Natural killer cell (primary cell): ENCODE results near the gene PPP1R13B. TPM values are rescaled to one million over a fixed set of nuclear protein-coding genes. Genes with fewer than 3 reads are reported as not detected.
"Not testable (repeated sequence)": the region's sequence is repeated elsewhere in the genome, so short reads cannot be mapped to it uniquely, and the experiment has no call there.

Experiments
- ATAC-seq, 3 donors: fragments of 150-1000 bp in 2 of 3; fragments of 200-7000 bp in 1 of 3; cut with Tn5 transposase; 1 replicate in 1 of 3; 2 replicates in 2 of 3; pipeline ENCODE4 v1.10.0; 2021; ENCODE audit warnings: mild to moderate bottlenecking in 2 of 3, moderate library complexity in 2 of 3
- DNase-seq, 2 donors: peaks; one replicate each; pipeline versions ENCODE4 v3.0.0 to v3.0.0-alpha.2; 2013 to 2021; ENCODE audit warnings: mixed read lengths in 1 of 2
- H3K27ac ChIP-seq: one replicate; pipeline ENCODE4 v1.5.1; 2013; ENCODE audit warnings: mild to moderate bottlenecking, low read length
- H3K27me3 ChIP-seq: one replicate; pipeline ENCODE4 v1.6.1; 2013; ENCODE audit warnings: low read length; ENCODE audit not compliant: control insufficient read depth, insufficient read depth
- H3K36me3 ChIP-seq: one replicate; pipeline ENCODE4 v1.6.1; 2013; ENCODE audit warnings: low read length; ENCODE audit not compliant: control insufficient read depth, insufficient read depth
- H3K4me1 ChIP-seq: one replicate; pipeline ENCODE4 v1.6.1; 2013; ENCODE audit warnings: low read length; ENCODE audit not compliant: control insufficient read depth, insufficient read depth
- H3K4me3 ChIP-seq: one replicate; pipeline ENCODE4 v1.5.1; 2013; ENCODE audit warnings: low read length
- H3K9me3 ChIP-seq: one replicate; pipeline ENCODE4 v1.6.1; 2013; ENCODE audit warnings: low read length; ENCODE audit not compliant: control insufficient read depth, insufficient read depth
- H3K27ac Mint-ChIP-seq, 2 donors: one replicate each; pipeline ENCODE4 v1.8.0; 2022; ENCODE audit warnings: mild to moderate bottlenecking in 2 of 2, mixed read lengths in 2 of 2, moderate library complexity in 1 of 2
- H3K27me3 Mint-ChIP-seq, 2 donors: one replicate each; pipeline ENCODE4 v1.8.0; 2022; ENCODE audit warnings: low read depth in 2 of 2, mixed read lengths in 2 of 2
- H3K36me3 Mint-ChIP-seq: one replicate; pipeline ENCODE4 v1.8.0; 2022; ENCODE audit warnings: mixed read lengths
- H3K4me1 Mint-ChIP-seq, 2 donors: one replicate each; pipeline ENCODE4 v1.8.0; 2022; ENCODE audit warnings: mixed read lengths in 2 of 2
- H3K4me3 Mint-ChIP-seq: one replicate; pipeline ENCODE4 v1.8.0; 2022; ENCODE audit warnings: mild to moderate bottlenecking, moderate library complexity, mixed read lengths
- H3K9me3 Mint-ChIP-seq, 2 donors: one replicate each; pipeline ENCODE4 v1.8.0; 2022; ENCODE audit warnings: mixed read lengths in 2 of 2
- CTCF ChIP-seq: fragments of 200-600 bp; IDR thresholded peaks from one replicate; pipeline ENCODE4 v1.8.0; 2022; ENCODE audit warnings: antibody characterized with exemption
- WGBS: methylation state at CpG from one replicate; pipeline ENCODE4 v1.1.7; 2013; ENCODE audit warnings: missing lambda C conversion rate; ENCODE audit not compliant: insufficient coverage; 5-methylcytosine and 5-hydroxymethylcytosine counted together
- intact Hi-C: fragments of 100-400 bp; cut with micrococcal nuclease; formaldehyde crosslinking; loops from one replicate; pipeline ENCODE4 v1.14.2; 2022
- total RNA-seq, 4 donors: library from RNA; stranded (reverse); fragments of 120-200 nt in 1 of 4; gene quantifications; one replicate each; pipeline versions ENCODE4 v1.2.3 to v1.2.4, GENCODE V29; 2013 to 2022

PPP1R13B gene
- total RNA-seq, 3 donors from 2014 or later (not counting 1 experiment from before 2014, with no cell fraction given), result 26.5 to 35.5 (median 31.7) TPM

- Mint-ChIP-seq H3K27me3 (no peaks in the 10 kb centered on the region), H3K4me3 (no peak overlapping the region), H3K27ac (no peak overlapping the region), H3K36me3 (no peaks in the 10 kb centered on the region), H3K9me3 (no peaks in the 10 kb centered on the region), H3K4me1 (no peaks in the 10 kb centered on the region)
- no peak overlapping the region for H3K27ac ChIP-seq
- H3K4me1 ChIP-seq, result no peaks in the 10 kb centered on the region
- DNase-seq (no peak), ATAC-seq (no peak)
- TF ChIP-seq CTCF, result no peak
- peaks cover 6% of the 10 kb centered on the region for H3K36me3 ChIP-seq
- no peaks in the 10 kb centered on the region for H3K9me3 ChIP-seq
- intact Hi-C loops, result no loop called here
- no peaks in the 10 kb centered on the region for H3K27me3 ChIP-seq
- H3K4me3 ChIP-seq, result no peak overlapping the region
- 51% methylated on average over 2 of the region's 2 CpGs for WGBS
Observed at GRCh38 chr14:103782376-103782775, 65.0 kb downstream of the PPP1R13B start.

GRCh38 chr14:103776319-103776718, 71.1 kb downstream of the PPP1R13B start:
- ATAC-seq, H3K4me3 ChIP-seq, H3K4me3 Mint-ChIP-seq, H3K4me1 Mint-ChIP-seq, H3K9me3 ChIP-seq, H3K4me1 ChIP-seq, H3K27ac ChIP-seq, DNase-seq, H3K27ac Mint-ChIP-seq, H3K36me3 ChIP-seq, H3K27me3 Mint-ChIP-seq, H3K27me3 ChIP-seq, H3K36me3 Mint-ChIP-seq, intact Hi-C loops, H3K9me3 Mint-ChIP-seq: not testable (repeated sequence)
- 99% methylated on average over 5 of the region's 6 CpGs for WGBS

GRCh38 chr14:103775506-103775905, 71.9 kb downstream of the PPP1R13B start:
- Histone ChIP-seq H3K27ac (no peak overlapping the region), H3K4me3 (no peak overlapping the region), H3K9me3 (no peaks in the 10 kb centered on the region), H3K27me3 (no peaks in the 10 kb centered on the region), H3K36me3 (peaks cover 6% of the 10 kb centered on the region), H3K4me1 (no peaks in the 10 kb centered on the region)
- 94% methylated on average over 7 of the region's 7 CpGs for WGBS
- Mint-ChIP-seq H3K27ac (no peak overlapping the region), H3K36me3 (peaks cover 8% of the 10 kb centered on the region), H3K4me1 (no peaks in the 10 kb centered on the region), H3K27me3 (no peaks in the 10 kb centered on the region), H3K4me3 (no peak overlapping the region), H3K9me3 (peaks cover 0 to 2% of the 10 kb centered on the region in 2 donors)
- TF ChIP-seq CTCF, result no peak
- intact Hi-C loops, result no loop called here
- DNase-seq, result no peak
- no peak for ATAC-seq

GRCh38 chr14:103773521-103773920, 73.9 kb downstream of the PPP1R13B start:
- WGBS, result 100% methylated on average over 2 of the region's 2 CpGs
- intact Hi-C loops, result no loop called here
- no peaks in the 10 kb centered on the region for H3K4me1 Mint-ChIP-seq
- no peaks in the 10 kb centered on the region for H3K27me3 Mint-ChIP-seq
- no peak overlapping the region for H3K27ac Mint-ChIP-seq
- ATAC-seq (no peak), DNase-seq (no peak)
- no peak for TF ChIP-seq CTCF
- Histone ChIP-seq H3K9me3 (no peaks in the 10 kb centered on the region), H3K36me3 (peaks cover 6% of the 10 kb centered on the region), H3K4me1 (no peaks in the 10 kb centered on the region), H3K27me3 (no peaks in the 10 kb centered on the region), H3K27ac (no peak overlapping the region), H3K4me3 (no peak overlapping the region)
- H3K4me3 Mint-ChIP-seq, result no peak overlapping the region
- peaks cover 8% of the 10 kb centered on the region for H3K36me3 Mint-ChIP-seq
- peaks cover 0 to 2% of the 10 kb centered on the region in 2 donors for H3K9me3 Mint-ChIP-seq
